ENCODE results near the gene EML6.

Gene EML6

GRCh38 chr2:54944724-54945326, 221.4 kb downstream of the EML6 start:
- no peak for TF ChIP-seq CTCF (conservative IDR thresholded peaks at IDR 0.05; ENCODE audit: low read depth)
- CTCF ChIA-PET, result no interaction called here
- no peak for DNase-seq (ENCODE audit: low spot score)
- POLR2A ChIA-PET (ENCODE audit: low non-redundant PET), result no interaction called here
- H3K27ac ChIP-seq, result no peak overlapping the region

- ChIA-PET CTCF (interaction anchor here (0.7 kb wide), 1 partner anchor 45 kb away, joined by 4 read pairs; no protein-coding TSS in a partner anchor), POLR2A (ENCODE audit: low non-redundant PET) (no interaction called here)
- DNase-seq (ENCODE audit: low spot score), result no peak
- peak overlapping the region; percentile 68 for H3K27ac ChIP-seq
- no peak for TF ChIP-seq CTCF (conservative IDR thresholded peaks at IDR 0.05; ENCODE audit: low read depth)
Observed at GRCh38 chr2:54945391-54946219, 222.1 kb downstream of the EML6 start.

GRCh38 chr2:54946220-54946805, 222.9 kb downstream of the EML6 start:
- CTCF ChIA-PET, result interaction anchor here (0.7 kb wide), 1 partner anchor 44 kb away, joined by 4 read pairs; no protein-coding TSS in a partner anchor
- H3K27ac ChIP-seq, result peak overlapping the region; percentile 68
- no peak for DNase-seq (ENCODE audit: low spot score)
- POLR2A ChIA-PET (ENCODE audit: low non-redundant PET), result no interaction called here
- TF ChIP-seq CTCF (conservative IDR thresholded peaks at IDR 0.05; ENCODE audit: low read depth), result no peak

GRCh38 chr2:54947136-54947535, 223.7 kb downstream of the EML6 start:
- DNase-seq (ENCODE audit: low spot score), result no peak
- CTCF ChIA-PET, result no interaction called here
- no peak for TF ChIP-seq CTCF (conservative IDR thresholded peaks at IDR 0.05; ENCODE audit: low read depth)
- no peak overlapping the region for H3K27ac ChIP-seq
- POLR2A ChIA-PET (ENCODE audit: low non-redundant PET), result no interaction called here

GRCh38 chr2:54947646-54948045, 224.2 kb downstream of the EML6 start:
- no peak for TF ChIP-seq CTCF (conservative IDR thresholded peaks at IDR 0.05; ENCODE audit: low read depth)
- ChIA-PET POLR2A (ENCODE audit: low non-redundant PET) (no interaction called here), CTCF (interaction anchor here (0.6 kb wide), 1 partner anchor 246 kb away, joined by 3 read pairs; no protein-coding TSS in a partner anchor)
- DNase-seq (ENCODE audit: low spot score), result no peak
- no peak overlapping the region for H3K27ac ChIP-seq

GRCh38 chr2:54948120-54948519, 224.7 kb downstream of the EML6 start:
- no peak overlapping the region for H3K27ac ChIP-seq
- POLR2A ChIA-PET (ENCODE audit: low non-redundant PET), result no interaction called here
- no peak for TF ChIP-seq CTCF (conservative IDR thresholded peaks at IDR 0.05; ENCODE audit: low read depth)
- CTCF ChIA-PET, result interaction anchor here (0.6 kb wide), 1 partner anchor 245 kb away, joined by 3 read pairs; no protein-coding TSS in a partner anchor
- no peak for DNase-seq (ENCODE audit: low spot score)

All from RWPE1 (cell line).